ENCODE results near the gene SMPDL3B.

DNA sequence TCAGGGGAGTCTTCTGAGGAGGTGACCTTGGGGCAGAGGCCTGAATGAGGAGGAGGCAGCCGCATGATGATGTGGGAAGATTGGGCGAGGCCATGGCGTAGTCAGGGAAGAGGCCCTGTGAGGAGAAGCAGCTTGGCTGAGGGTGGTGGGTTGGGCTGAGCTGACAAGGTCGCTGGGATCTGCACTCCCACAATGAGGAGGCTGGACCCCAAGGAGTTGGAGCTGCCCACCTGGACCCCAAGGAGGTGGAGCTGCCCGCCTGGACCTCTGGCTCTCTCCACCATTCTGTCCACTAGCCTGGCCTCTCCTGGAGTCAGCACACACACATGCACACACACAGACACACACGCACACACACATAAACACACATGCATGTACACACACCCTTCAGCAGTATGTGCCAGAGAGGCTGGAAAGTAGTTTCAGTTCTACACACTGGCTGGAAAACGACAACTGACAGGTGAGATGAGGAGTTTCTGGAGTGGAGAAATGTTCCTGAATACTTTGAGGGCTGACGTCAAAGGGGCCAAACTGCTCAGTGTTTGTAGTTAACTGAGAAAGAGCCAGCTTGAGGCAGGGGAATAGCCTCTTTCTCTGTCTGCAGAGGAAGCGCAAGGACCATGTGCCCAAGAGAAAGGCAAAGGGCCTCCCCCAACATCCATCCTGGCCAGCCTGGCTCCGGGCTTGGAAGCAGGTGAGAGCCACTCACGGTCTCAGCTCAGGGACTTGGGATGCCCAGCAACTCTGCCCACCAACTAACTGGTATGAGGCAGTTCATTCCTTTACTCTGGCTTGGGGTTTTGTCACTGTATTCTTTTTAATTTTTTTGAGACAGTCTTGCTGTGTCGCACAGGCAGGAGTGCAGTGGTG is 7.1 kb downstream of the SMPDL3B start:
- TF ChIP-seq POLR2A (IDR thresholded peaks at IDR 0.05) (no peak), POLR2AphosphoS5 (IDR thresholded peaks at IDR 0.05) (no peak)

Measured in prostate gland (tissue), 1 donor.